ENCODE measurements around the gene IL1RL1. TPM values are rescaled to one million over a fixed set of nuclear protein-coding genes. Genes with fewer than 3 reads are reported as not detected.

IL1RL1 gene
- total RNA-seq, 1 experiment from 2014 or later, result 5.7 TPM

- Histone ChIP-seq H3K4me3 (ENCODE audit: low read length) (no peak overlapping the region), H3K36me3 (ENCODE audit: low read depth, low read length) (peaks cover 21% of the 10 kb centered on the region; the same call in 1 of the 2 replicates), H3K27ac (ENCODE audit: low read length) (no peak overlapping the region), H2AFZ (ENCODE audit: low read length) (no peak overlapping the region), H4K20me1 (ENCODE audit: low read length) (no peaks in the 10 kb centered on the region), H3K9me2 (replicated peaks; ENCODE audit: low read length) (no peaks in the 10 kb centered on the region), H3K9me3 (ENCODE audit: low read length) (peaks cover 17% of the 10 kb centered on the region), H3K79me2 (ENCODE audit: low read length) (no peaks in the 10 kb centered on the region), H3K27me3 (ENCODE audit: low read length) (no peaks in the 10 kb centered on the region), H3F3A (ENCODE audit: low read length, unreplicated experiment) (no peaks in the 10 kb centered on the region), H3K4me1 (ENCODE audit: insufficient read depth, low read length) (0 out of 2 replicates have a peak, but pooled peaks cover 3% of the 10 kb centered on the region), H3K4me2 (ENCODE audit: low read length) (no peak overlapping the region), H3K9ac (ENCODE audit: low read length) (no peak overlapping the region)
- ATAC-seq, result no peak
- intact Hi-C loops (cut with micrococcal nuclease), result no loop called here
- no peak for DNase-seq
- ChIA-PET CTCF (no interaction called here), POLR2A (ENCODE audit: unreplicated experiment) (no interaction called here)
- no TSS peak for BruUV-seq (replicated peaks)
- TF ChIP-seq EZH2 (IDR thresholded peaks at IDR 0.05; ENCODE audit: low read length, unreplicated experiment) (no peak), CTCF (conservative IDR thresholded peaks at IDR 0.05; ENCODE audit: low read depth, low read length) (no peak), EZH2phosphoT487 (IDR thresholded peaks at IDR 0.05; ENCODE audit: borderline replicate concordance, low read length) (no peak)
Observed at GRCh38 chr2:102365763-102366162, 54.4 kb downstream of the IL1RL1 start.

GRCh38 chr2:102366406-102367112 is 55.2 kb downstream of the IL1RL1 start:
- ChIA-PET POLR2A (ENCODE audit: unreplicated experiment) (no interaction called here), CTCF (no interaction called here)
- Histone ChIP-seq H3K27ac (ENCODE audit: low read length) (no peak overlapping the region), H3K9ac (ENCODE audit: low read length) (no peak overlapping the region), H3K4me2 (ENCODE audit: low read length) (no peak overlapping the region), H3K4me3 (ENCODE audit: low read length) (no peak overlapping the region), H3K4me1 (ENCODE audit: insufficient read depth, low read length) (0 out of 2 replicates have a peak, but pooled peaks cover 3% of the 10 kb centered on the region), H3F3A (ENCODE audit: low read length, unreplicated experiment) (no peaks in the 10 kb centered on the region), H2AFZ (ENCODE audit: low read length) (no peak overlapping the region), H3K27me3 (ENCODE audit: low read length) (no peaks in the 10 kb centered on the region), H3K79me2 (ENCODE audit: low read length) (no peaks in the 10 kb centered on the region), H3K9me3 (ENCODE audit: low read length) (peaks cover 17% of the 10 kb centered on the region), H4K20me1 (ENCODE audit: low read length) (no peaks in the 10 kb centered on the region), H3K36me3 (ENCODE audit: low read depth, low read length) (peaks cover 21% of the 10 kb centered on the region; the same call in 1 of the 2 replicates), H3K9me2 (replicated peaks; ENCODE audit: low read length) (no peaks in the 10 kb centered on the region)
- no peak for DNase-seq
- TF ChIP-seq EZH2 (IDR thresholded peaks at IDR 0.05; ENCODE audit: low read length, unreplicated experiment) (no peak), EZH2phosphoT487 (IDR thresholded peaks at IDR 0.05; ENCODE audit: borderline replicate concordance, low read length) (no peak), CTCF (conservative IDR thresholded peaks at IDR 0.05; ENCODE audit: low read depth, low read length) (no peak)
- BruUV-seq (replicated peaks), result no TSS peak
- intact Hi-C loops (cut with micrococcal nuclease), result no loop called here
- ATAC-seq, result no peak

- Histone ChIP-seq H3F3A (ENCODE audit: low read length, unreplicated experiment) (no peaks in the 10 kb centered on the region), H3K9me2 (replicated peaks; ENCODE audit: low read length) (no peaks in the 10 kb centered on the region), H3K9me3 (ENCODE audit: low read length) (peaks cover 17% of the 10 kb centered on the region), H3K4me1 (ENCODE audit: insufficient read depth, low read length) (0 out of 2 replicates have a peak, but pooled peaks cover 2% of the 10 kb centered on the region), H3K36me3 (ENCODE audit: low read depth, low read length) (peaks cover 21% of the 10 kb centered on the region; the same call in 1 of the 2 replicates), H3K4me3 (ENCODE audit: low read length) (no peak overlapping the region), H2AFZ (ENCODE audit: low read length) (no peak overlapping the region), H3K4me2 (ENCODE audit: low read length) (no peak overlapping the region), H3K27me3 (ENCODE audit: low read length) (no peaks in the 10 kb centered on the region), H3K9ac (ENCODE audit: low read length) (no peak overlapping the region), H4K20me1 (ENCODE audit: low read length) (no peaks in the 10 kb centered on the region), H3K79me2 (ENCODE audit: low read length) (no peaks in the 10 kb centered on the region), H3K27ac (ENCODE audit: low read length) (no peak overlapping the region)
- ChIA-PET CTCF (no interaction called here), POLR2A (ENCODE audit: unreplicated experiment) (no interaction called here)
- no TSS peak for BruUV-seq (replicated peaks)
- DNase-seq (no peak), ATAC-seq (no peak)
- TF ChIP-seq EZH2phosphoT487 (IDR thresholded peaks at IDR 0.05; ENCODE audit: borderline replicate concordance, low read length) (no peak), EZH2 (IDR thresholded peaks at IDR 0.05; ENCODE audit: low read length, unreplicated experiment) (no peak), CTCF (conservative IDR thresholded peaks at IDR 0.05; ENCODE audit: low read depth, low read length) (no peak)
- intact Hi-C loops (cut with micrococcal nuclease), result no loop called here
Observed at GRCh38 chr2:102367331-102367971, 56.1 kb downstream of the IL1RL1 start.
